ENCODE results near the gene RNF25. TPM values are rescaled to one million over a fixed set of nuclear protein-coding genes. Genes with fewer than 3 reads are reported as not detected.

RNF25 gene
- total RNA-seq, 4 donors from 2014 or later: 11.4 to 21.4 (median 18.1) TPM

GRCh38 chr2:218627939-218628338, 43.9 kb downstream of the RNF25 start:
- no peak for ATAC-seq (ENCODE audit: low FRiP score)
- no peak for DNase-seq (ENCODE audit: low spot score)
- no peak for TF ChIP-seq CTCF (IDR thresholded peaks at IDR 0.05)

GRCh38 chr2:218626369-218626768, 45.4 kb downstream of the RNF25 start:
- ATAC-seq (ENCODE audit: low FRiP score): no peak
- no peak for DNase-seq (ENCODE audit: low spot score)
- TF ChIP-seq CTCF (IDR thresholded peaks at IDR 0.05): no peak

- TF ChIP-seq CTCF (IDR thresholded peaks at IDR 0.05): no peak
- DNase-seq (ENCODE audit: low spot score): no peak
- ATAC-seq (ENCODE audit: low FRiP score): no peak
These were observed 48.5 kb downstream of the RNF25 start for GRCh38 chr2:218623366-218623705.

GRCh38 chr2:218622606-218623365, 49.0 kb downstream of the RNF25 start:
- DNase-seq (ENCODE audit: low spot score) (no peak), ATAC-seq (ENCODE audit: low FRiP score) (no peak)

GRCh38 chr2:218621007-218621406, 50.8 kb downstream of the RNF25 start:
- DNase-seq (ENCODE audit: low spot score): no peak
- no peak for ATAC-seq (ENCODE audit: low FRiP score)
- no peak for TF ChIP-seq CTCF (IDR thresholded peaks at IDR 0.05)

More at GRCh38 chr2:218622606-218623365, 49.0 kb downstream of the RNF25 start:
- TF ChIP-seq CTCF (IDR thresholded peaks at IDR 0.05): no peak

- DNase-seq (ENCODE audit: low spot score): no peak
- TF ChIP-seq CTCF (IDR thresholded peaks at IDR 0.05): no peak
- no peak for ATAC-seq (ENCODE audit: low FRiP score)
These were observed 53.5 kb downstream of the RNF25 start for GRCh38 chr2:218618102-218618860.

Data from omental fat pad (tissue), 4 donors.